ENCODE measurements around the gene SRMS.

SRMS gene

GRCh38 chr20:63539441-63540370 is 7.8 kb downstream of the SRMS start:
- in situ Hi-C loops (cut with MboI; ENCODE audit: low sequenced_read_pairs): no loop called here

GRCh38 chr20:63539092-63539430 is 8.5 kb downstream of the SRMS start:
- in situ Hi-C loops (cut with MboI; ENCODE audit: low sequenced_read_pairs): no loop called here

DNA sequence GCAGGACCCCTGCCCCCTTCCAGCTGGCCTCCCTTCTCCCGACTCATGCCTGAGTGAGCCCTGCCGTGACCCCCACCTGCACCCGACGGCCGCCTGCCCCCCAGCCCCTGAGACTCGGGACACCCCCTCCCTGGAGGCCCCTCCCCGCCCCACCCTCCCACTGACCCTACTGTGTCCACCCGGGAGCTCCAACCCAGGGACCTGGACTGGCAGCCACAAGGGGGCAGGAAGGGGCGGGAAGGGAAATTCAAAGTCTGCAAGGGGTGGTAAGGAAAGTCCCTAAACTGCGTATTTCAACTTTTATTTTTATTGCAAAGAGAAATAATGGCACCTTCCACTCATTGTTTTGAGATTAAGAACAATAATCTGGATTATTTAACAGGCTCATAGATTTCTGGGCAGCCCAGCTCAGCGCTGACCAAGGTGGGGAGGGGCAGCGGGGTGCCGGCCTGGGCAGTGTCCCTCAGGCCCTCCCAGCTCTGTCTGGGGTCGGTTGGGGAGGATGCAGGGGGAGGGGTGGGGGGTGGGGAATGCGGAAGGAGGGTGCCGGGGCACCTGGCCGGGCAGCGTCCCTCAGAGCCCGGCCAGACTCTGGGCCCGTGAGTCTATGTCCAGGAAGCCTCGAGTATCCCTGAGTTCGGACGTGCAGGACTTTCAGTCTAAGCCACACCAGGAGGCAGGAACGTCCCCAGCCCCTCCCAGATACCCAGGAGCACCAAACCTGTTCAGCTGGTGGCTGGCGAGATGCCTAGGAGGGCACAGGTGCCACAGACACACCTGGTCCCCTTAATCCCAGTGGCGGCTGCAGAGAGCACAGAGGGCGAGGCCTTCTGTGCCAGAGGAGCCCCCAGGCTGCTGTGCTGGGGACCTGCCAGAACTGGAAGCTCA is 9.1 kb downstream of the SRMS start:
- in situ Hi-C loops (cut with MboI; ENCODE audit: low sequenced_read_pairs): no loop called here

DNA sequence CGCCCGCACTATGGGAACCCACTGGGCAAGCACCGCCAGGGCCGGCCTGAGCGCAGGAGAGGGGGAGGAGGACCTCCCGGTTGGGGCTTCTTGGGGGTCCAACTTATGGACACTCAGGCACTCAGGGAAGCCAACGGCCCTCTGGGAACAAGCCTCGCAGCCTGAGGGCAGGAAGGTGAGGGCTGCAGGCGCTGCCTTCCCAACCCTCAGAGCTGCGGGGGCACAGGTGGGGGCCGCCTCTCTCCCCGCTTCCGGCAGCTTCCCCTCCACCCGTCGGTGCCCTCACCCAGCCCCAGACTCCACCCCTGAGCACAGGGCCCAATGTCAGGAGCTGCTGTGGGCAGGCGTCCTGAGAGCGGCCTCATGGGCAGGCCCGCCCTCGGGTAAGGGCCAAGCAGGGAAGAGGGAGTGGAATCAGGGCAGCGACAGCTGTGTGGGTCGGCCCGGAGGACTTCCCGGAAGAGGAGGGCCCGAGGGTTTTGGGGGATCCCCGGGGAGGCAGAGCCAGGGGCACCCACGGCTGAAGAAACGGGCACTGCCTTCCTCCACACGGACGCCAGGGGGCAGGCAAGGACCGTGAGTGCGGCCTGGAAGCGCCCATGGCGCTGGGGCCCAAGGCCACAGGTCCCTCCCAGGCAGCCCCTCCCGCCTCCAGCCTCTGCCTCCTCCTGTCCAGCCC is 9.9 kb downstream of the SRMS start:
- in situ Hi-C loops (cut with MboI; ENCODE audit: low sequenced_read_pairs): no loop called here

- in situ Hi-C loops (cut with MboI; ENCODE audit: low sequenced_read_pairs): no loop called here
These were observed 10.5 kb downstream of the SRMS start, which contains the start of gene PTK6 for GRCh38 chr20:63536997-63537524. TSS of gene PTK6 (minus strand) at chr20:63537376. CDS start at chr20:63537314, 62 bp downstream.

GRCh38 chr20:63536241-63536977 is 11.1 kb downstream of the SRMS start:
- in situ Hi-C loops (cut with MboI; ENCODE audit: low sequenced_read_pairs): no loop called here

- in situ Hi-C loops (cut with MboI; ENCODE audit: low sequenced_read_pairs): no loop called here
These were observed 12.5 kb downstream of the SRMS start for GRCh38 chr20:63534831-63535651.

GRCh38 chr20:63534427-63534830 is 13.1 kb downstream of the SRMS start:
- in situ Hi-C loops (cut with MboI; ENCODE audit: low sequenced_read_pairs): no loop called here

DNA sequence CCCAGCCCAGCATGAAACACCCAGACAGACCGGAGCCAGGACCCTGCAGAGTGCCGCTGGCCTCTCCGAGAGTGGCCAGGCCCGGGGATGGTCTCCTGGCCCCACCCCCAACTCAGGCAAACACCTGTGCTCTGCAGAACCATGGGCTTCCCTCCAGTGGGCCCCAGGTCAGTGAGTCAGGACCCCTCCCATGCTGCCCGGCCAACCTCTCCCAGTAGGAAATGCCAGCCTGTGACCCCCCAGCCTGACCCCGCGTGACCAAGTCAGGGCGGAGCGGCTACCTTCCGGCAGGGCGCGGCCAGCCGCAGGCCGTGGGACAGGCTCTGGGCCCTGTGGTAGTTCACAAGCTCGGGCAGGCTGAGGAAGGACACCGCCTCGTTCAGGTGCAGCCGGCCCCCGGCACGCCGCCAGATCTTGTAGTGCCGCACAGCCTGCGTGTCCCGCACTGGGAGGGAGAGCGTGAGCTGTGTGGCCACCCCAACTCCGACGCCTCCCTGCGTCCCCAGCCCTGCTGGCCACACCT is 13.6 kb downstream of the SRMS start:
- in situ Hi-C loops (cut with MboI; ENCODE audit: low sequenced_read_pairs): no loop called here

DNA sequence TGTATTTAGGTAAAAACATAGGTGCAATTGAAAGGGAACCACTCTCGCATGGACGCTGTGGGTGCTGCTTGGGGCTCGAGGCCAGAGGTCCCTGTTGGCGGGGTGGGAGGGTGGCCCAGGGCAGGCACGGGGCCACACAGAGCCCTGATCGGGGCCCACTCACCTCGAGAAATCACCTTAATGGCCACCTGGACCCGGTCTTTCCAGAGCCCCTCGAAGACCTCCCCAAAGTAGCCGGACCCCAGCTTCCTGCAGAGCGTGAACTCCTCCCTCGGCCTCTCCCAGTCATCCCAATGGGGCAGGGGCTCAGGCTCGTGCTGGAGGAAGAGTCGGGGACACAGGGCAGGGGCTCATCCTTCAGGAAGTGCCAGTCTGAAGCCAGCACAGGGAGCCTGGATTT is 14.2 kb downstream of the SRMS start:
- in situ Hi-C loops (cut with MboI; ENCODE audit: low sequenced_read_pairs): no loop called here

- in situ Hi-C loops (cut with MboI; ENCODE audit: low sequenced_read_pairs): no loop called here
These were observed 15.0 kb downstream of the SRMS start for GRCh38 chr20:63532449-63532971.

DNA sequence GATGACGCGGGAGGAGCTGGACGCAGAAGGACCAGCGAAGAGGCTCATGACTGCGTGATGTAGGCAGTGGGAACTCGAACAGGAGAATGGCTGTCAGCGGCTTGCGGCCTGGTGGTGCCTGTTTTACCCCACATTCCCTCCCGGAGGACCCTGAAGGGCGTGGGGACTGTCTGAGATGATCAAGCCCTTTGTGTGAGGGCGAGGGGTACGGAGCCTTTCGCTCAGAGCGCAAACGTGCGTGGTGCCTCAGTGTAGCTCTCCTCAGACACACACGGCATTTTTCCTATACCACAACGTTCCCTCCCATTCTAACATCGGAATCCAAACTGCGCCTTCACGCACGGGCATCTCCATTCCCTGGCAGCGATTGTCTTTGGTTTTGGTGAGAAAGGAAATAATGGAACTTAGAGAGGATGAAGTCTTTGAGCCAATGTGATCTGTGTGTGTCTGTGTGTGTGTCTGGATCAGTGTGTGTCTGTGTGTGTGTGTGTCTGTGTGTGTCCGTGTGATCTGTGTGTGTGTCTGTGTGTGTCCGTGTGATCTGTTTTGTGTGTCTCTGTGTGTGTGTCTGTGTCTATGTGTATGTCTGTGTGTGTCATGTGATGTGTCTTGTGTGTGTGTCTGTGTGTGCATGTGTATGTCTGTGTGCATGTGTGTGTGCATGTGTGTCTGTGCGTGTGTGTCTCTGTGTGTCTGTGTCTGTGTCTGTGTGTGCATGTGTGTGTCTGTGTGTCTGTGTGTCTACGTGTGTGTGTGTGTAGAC is 15.7 kb downstream of the SRMS start:
- in situ Hi-C loops (cut with MboI; ENCODE audit: low sequenced_read_pairs): no loop called here

DNA sequence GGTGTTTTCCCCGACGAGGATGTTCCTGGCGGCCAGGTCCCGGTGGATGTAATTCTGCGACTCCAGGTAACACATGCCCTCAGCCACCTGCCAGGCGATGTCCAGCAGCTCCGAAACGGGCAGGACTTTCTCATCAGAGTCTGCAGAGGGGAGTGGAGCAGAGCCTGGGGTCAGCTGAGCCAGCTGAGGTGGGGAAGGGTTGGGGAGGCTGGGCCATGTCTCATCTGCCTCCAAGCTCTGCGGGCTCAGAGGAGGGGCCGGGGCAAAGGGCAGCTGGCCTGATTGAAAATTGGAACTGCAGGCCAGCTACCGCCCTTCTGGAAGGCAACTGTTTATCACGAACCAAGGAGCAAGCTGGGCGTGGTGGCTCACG is 16.8 kb downstream of the SRMS start:
- in situ Hi-C loops (cut with MboI; ENCODE audit: low sequenced_read_pairs): no loop called here

GRCh38 chr20:63529861-63530787 is 17.4 kb downstream of the SRMS start:
- in situ Hi-C loops (cut with MboI; ENCODE audit: low sequenced_read_pairs): no loop called here

GRCh38 chr20:63529180-63529860 is 18.2 kb downstream of the SRMS start:
- in situ Hi-C loops (cut with MboI; ENCODE audit: low sequenced_read_pairs): no loop called here

- in situ Hi-C loops (cut with MboI; ENCODE audit: low sequenced_read_pairs): no loop called here
These were observed 20.4 kb downstream of the SRMS start for GRCh38 chr20:63527184-63527583.

GRCh38 chr20:63525971-63526370 is 21.6 kb downstream of the SRMS start:
- in situ Hi-C loops (cut with MboI; ENCODE audit: low sequenced_read_pairs): no loop called here
